Endothelial cell of umbilical vein (primary cell): Measurements from ENCODE around the gene MRPL54.

Experiments
- CTCF ChIP-seq, 2 donors: IDR thresholded peaks; 1 replicate in 1 of 2; 2 replicates in 1 of 2; pipeline ENCODE4 v1.5.1; 2011; ENCODE audit warnings: low read length in 2 of 2, mild to moderate bottlenecking in 2 of 2, moderate library complexity in 2 of 2, control low read depth in 1 of 2, inconsistent platforms in 1 of 2, low read depth in 1 of 2; ENCODE audit not compliant: insufficient read depth in 1 of 2; ENCODE audit errors: extremely low read depth in 1 of 2
- POLR2AphosphoS5 ChIP-seq: IDR thresholded peaks from 2 replicates; pipeline ENCODE4 v1.6.1; 2012; ENCODE audit warnings: low read depth, mild to moderate bottlenecking, control low read depth, low read length, moderate library complexity; ENCODE audit not compliant: insufficient read depth

GRCh38 chr19:3768748-3769099, 6.2 kb downstream of the MRPL54 start:
- TF ChIP-seq CTCF (IDR thresholded peaks at IDR 0.05; ENCODE audit: extremely low read depth in 1 of 2, insufficient read depth in 1 of 2, low read depth in 1 of 2, low read length in 2 of 2) (no peak), POLR2AphosphoS5 (no peak)
